RPMI8226 (cell line): Measurements from ENCODE around the gene AUTS2.

Experiments
- DNase-seq: peaks from one replicate; pipeline ENCODE4 v3.0.0-alpha.2; 2015

The AUTS2 gene

GRCh38 chr7:69598081-69598486 is at the start of gene AUTS2:
TSS of gene AUTS2 (plus strand) at chr7:69598475. CDS start at chr7:69599654, 1,179 bp downstream.
- DNase-seq, result peak; percentile 81

GRCh38 chr7:69550991-69551390 is 47.3 kb upstream of the AUTS2 start:
- DNase-seq, result peak; percentile 63

GRCh38 chr7:69553190-69553589 is 45.1 kb upstream of the AUTS2 start:
- DNase-seq, result no peak

GRCh38 chr7:69561266-69561960 is 36.9 kb upstream of the AUTS2 start:
- no peak for DNase-seq

GRCh38 chr7:69564454-69565417 is 33.5 kb upstream of the AUTS2 start:
- DNase-seq, result peak; percentile 95

GRCh38 chr7:69567800-69568199 is 30.5 kb upstream of the AUTS2 start:
- DNase-seq, result no peak

GRCh38 chr7:69568266-69568665 is 30.0 kb upstream of the AUTS2 start:
- no peak for DNase-seq

GRCh38 chr7:69575651-69576050 is 22.6 kb upstream of the AUTS2 start:
- no peak for DNase-seq

GRCh38 chr7:69577221-69577620 is 21.1 kb upstream of the AUTS2 start:
- peak; percentile 40 for DNase-seq

GRCh38 chr7:69585169-69585568 is 13.1 kb upstream of the AUTS2 start:
- no peak for DNase-seq

- no peak for DNase-seq
These were observed 12.0 kb upstream of the AUTS2 start for GRCh38 chr7:69586321-69586720.

GRCh38 chr7:69588773-69589172 is 9.5 kb upstream of the AUTS2 start:
- no peak for DNase-seq

GRCh38 chr7:69591805-69592204 is 6.5 kb upstream of the AUTS2 start:
- DNase-seq, result no peak

GRCh38 chr7:69593511-69593910 is 4.8 kb upstream of the AUTS2 start:
- no peak for DNase-seq

GRCh38 chr7:69595415-69595814 is 2.9 kb upstream of the AUTS2 start:
- DNase-seq, result no peak

- DNase-seq, result no peak
These were observed 2.2 kb upstream of the AUTS2 start for GRCh38 chr7:69596056-69596455.

GRCh38 chr7:69596723-69597277 is 1.5 kb upstream of the AUTS2 start:
- DNase-seq, result no peak

- DNase-seq, result no peak
These were observed 798 bp upstream of the AUTS2 start for GRCh38 chr7:69597278-69598076.

- DNase-seq, result peak; percentile 43
These were observed 411 bp downstream of the AUTS2 start for GRCh38 chr7:69598487-69599285.

GRCh38 chr7:69599286-69599954 is 1.1 kb downstream of the AUTS2 start:
- no peak for DNase-seq

- DNase-seq, result no peak
These were observed 1.9 kb downstream of the AUTS2 start for GRCh38 chr7:69599955-69600709.
